ENCODE data around the gene SFMBT1.

GRCh38 chr3:52926554-52926953 lies 119.3 kb downstream of the SFMBT1 start:
- TF ChIP-seq POLR2AphosphoS5 (IDR thresholded peaks at IDR 0.05; ENCODE audit: low read depth, low read length) (no peak), SIN3A (IDR thresholded peaks at IDR 0.05; ENCODE audit: borderline replicate concordance, insufficient read depth, low read length) (no peak), TAF1 (IDR thresholded peaks at IDR 0.05; ENCODE audit: borderline replicate concordance, insufficient read depth, low read length) (no peak), FOXP2 (optimal IDR thresholded peaks at IDR 0.05; ENCODE audit: borderline replicate concordance, extremely low read depth, extremely low read length, insufficient read depth) (no peak)
- TF ChIP-seq, protein P1, sequence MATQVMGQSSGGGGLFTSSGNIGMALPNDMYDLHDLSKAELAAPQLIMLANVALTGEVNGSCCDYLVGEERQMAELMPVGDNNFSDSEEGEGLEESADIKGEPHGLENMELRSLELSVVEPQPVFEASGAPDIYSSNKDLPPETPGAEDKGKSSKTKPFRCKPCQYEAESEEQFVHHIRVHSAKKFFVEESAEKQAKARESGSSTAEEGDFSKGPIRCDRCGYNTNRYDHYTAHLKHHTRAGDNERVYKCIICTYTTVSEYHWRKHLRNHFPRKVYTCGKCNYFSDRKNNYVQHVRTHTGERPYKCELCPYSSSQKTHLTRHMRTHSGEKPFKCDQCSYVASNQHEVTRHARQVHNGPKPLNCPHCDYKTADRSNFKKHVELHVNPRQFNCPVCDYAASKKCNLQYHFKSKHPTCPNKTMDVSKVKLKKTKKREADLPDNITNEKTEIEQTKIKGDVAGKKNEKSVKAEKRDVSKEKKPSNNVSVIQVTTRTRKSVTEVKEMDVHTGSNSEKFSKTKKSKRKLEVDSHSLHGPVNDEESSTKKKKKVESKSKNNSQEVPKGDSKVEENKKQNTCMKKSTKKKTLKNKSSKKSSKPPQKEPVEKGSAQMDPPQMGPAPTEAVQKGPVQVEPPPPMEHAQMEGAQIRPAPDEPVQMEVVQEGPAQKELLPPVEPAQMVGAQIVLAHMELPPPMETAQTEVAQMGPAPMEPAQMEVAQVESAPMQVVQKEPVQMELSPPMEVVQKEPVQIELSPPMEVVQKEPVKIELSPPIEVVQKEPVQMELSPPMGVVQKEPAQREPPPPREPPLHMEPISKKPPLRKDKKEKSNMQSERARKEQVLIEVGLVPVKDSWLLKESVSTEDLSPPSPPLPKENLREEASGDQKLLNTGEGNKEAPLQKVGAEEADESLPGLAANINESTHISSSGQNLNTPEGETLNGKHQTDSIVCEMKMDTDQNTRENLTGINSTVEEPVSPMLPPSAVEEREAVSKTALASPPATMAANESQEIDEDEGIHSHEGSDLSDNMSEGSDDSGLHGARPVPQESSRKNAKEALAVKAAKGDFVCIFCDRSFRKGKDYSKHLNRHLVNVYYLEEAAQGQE (IDR thresholded peaks at IDR 0.05; ENCODE audit: insufficient read depth in 1 of 2, low read depth in 2 of 2, low read length in 2 of 2), result no peak

Data from PFSK-1 (cell line).